ENCODE data around the gene SLC25A28.
A peak's percentile ranks its signal among the peaks of the same experiment; 100 is the strongest.
"Not testable (repeated sequence)": the region's sequence is repeated elsewhere in the genome, so short reads cannot be mapped to it uniquely, and the experiment has no call there.

Gene SLC25A28

DNA sequence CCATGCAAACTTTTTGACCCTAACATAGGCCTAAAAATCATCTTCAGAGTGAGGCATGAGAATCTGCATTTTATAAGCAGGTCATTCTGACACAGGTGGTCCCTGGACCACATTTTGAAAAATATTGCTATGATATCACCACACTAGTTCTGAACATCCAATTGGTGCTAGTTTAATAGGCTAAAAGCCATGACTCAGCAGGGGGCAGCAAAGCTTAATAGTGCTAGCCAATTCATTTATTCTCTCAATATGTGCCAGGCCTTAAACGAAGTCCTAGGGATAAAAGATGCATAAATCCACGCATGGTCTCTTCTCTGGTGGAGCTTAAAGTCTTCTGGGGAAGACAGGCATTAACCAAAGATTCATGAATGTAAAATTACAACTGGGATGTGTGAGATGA is 10.2 kb upstream of the SLC25A28 start:
- TF ChIP-seq, protein P1, sequence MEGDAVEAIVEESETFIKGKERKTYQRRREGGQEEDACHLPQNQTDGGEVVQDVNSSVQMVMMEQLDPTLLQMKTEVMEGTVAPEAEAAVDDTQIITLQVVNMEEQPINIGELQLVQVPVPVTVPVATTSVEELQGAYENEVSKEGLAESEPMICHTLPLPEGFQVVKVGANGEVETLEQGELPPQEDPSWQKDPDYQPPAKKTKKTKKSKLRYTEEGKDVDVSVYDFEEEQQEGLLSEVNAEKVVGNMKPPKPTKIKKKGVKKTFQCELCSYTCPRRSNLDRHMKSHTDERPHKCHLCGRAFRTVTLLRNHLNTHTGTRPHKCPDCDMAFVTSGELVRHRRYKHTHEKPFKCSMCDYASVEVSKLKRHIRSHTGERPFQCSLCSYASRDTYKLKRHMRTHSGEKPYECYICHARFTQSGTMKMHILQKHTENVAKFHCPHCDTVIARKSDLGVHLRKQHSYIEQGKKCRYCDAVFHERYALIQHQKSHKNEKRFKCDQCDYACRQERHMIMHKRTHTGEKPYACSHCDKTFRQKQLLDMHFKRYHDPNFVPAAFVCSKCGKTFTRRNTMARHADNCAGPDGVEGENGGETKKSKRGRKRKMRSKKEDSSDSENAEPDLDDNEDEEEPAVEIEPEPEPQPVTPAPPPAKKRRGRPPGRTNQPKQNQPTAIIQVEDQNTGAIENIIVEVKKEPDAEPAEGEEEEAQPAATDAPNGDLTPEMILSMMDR (IDR thresholded peaks at IDR 0.05; ENCODE audit: insufficient read depth, low read length, poor library complexity, severe bottlenecking): peak; percentile 45
- no peaks in the 10 kb centered on the region for H3K36me3 ChIP-seq (ENCODE audit: control insufficient read depth, insufficient read depth, low read length)
- no peaks in the 10 kb centered on the region for H3K27me3 ChIP-seq (replicated peaks; ENCODE audit: control insufficient read depth, insufficient read depth, low read length)
- no peak overlapping the region for H3K4me3 ChIP-seq (replicated peaks; ENCODE audit: low read depth, low read length)
- DNase-seq (ENCODE audit: extremely low read depth, insufficient read length): no peak

DNA sequence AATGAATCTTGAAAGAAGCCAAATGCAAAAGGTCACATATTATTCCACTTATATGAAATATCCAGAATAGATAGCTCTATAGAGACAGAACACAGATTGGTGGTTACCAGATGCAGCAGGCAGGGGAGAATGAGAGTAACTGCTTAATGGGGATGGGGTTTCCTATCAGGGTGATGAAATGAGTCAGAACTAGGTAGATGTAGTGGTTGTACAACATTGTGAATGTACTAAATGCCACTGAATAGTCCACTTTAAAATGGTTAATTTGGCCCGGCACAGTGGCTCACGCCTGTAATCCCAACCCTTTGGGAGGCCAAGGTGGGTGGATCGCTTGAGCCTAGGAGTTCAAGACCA is 9.4 kb upstream of the SLC25A28 start:
- TF ChIP-seq, protein P1 (IDR thresholded peaks at IDR 0.05; ENCODE audit: insufficient read depth, low read length, poor library complexity, severe bottlenecking): no peak
- no peak for DNase-seq (ENCODE audit: extremely low read depth, insufficient read length)
- H3K36me3 ChIP-seq (ENCODE audit: control insufficient read depth, insufficient read depth, low read length): no peaks in the 10 kb centered on the region
- H3K4me3 ChIP-seq (replicated peaks; ENCODE audit: low read depth, low read length): no peak overlapping the region
- H3K27me3 ChIP-seq (replicated peaks; ENCODE audit: control insufficient read depth, insufficient read depth, low read length): no peaks in the 10 kb centered on the region

DNA sequence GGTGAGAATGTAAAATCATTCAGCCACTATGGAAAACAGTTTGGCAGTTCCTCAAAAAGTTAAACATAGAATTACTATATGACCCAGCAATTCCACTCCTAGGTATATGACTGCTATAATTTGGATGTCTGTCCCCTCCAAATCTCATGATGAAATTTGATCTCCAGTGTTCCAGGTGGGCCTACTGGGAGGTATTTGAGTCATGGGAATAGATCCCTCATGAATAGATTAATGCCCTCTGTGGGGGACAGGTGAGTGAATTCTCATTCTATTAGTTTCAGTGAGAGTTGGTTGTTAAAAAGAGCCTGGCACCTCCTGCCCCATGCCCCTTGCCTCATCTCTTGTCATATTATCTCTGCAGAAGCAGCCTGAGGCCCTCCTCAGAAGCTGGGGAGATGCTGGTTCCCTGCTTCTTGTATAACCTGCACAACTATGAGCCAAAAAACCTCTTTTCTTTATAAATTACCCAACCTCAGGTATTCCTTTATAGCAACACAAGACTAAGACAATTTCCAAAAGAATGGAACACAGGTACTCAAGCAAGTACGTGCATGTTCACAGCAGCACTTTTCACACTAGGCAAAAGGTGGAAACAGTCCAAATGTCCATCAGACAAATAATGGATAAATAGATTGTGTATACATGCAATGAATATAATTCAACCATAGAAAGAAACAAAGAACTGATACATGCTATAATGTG is 8.8 kb upstream of the SLC25A28 start:
- Histone ChIP-seq H3K27me3 (replicated peaks; ENCODE audit: control insufficient read depth, insufficient read depth, low read length) (no peaks in the 10 kb centered on the region), H3K36me3 (ENCODE audit: control insufficient read depth, insufficient read depth, low read length) (no peaks in the 10 kb centered on the region), H3K4me3 (replicated peaks; ENCODE audit: low read depth, low read length) (no peak overlapping the region)
- no peak for DNase-seq (ENCODE audit: extremely low read depth, insufficient read length)
- TF ChIP-seq, protein P1 (IDR thresholded peaks at IDR 0.05; ENCODE audit: insufficient read depth, low read length, poor library complexity, severe bottlenecking): no peak

DNA sequence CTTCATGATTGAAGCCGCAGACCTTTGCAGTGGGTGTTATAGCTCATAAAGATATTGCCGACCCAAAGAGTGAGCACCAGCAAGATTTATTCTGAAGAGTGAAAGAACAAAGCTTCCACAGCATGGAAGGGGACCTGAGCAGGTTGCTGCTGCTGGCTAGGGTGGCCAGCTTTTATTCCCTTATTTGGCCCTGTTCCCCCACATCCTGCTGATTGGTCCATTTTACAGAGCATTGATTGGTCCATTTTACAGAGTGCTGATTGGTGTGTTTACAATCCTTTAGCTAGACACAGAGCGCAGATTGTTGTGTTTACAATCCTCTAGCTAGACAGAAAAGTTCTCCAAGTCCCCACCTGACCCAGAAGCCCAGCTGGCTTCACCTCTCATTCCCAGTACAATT is 4.9 kb upstream of the SLC25A28 start:
- DNase-seq (ENCODE audit: extremely low read depth, insufficient read length); H3K27me3 ChIP-seq (replicated peaks; ENCODE audit: control insufficient read depth, insufficient read depth, low read length); H3K36me3 ChIP-seq (ENCODE audit: control insufficient read depth, insufficient read depth, low read length); H3K4me3 ChIP-seq (replicated peaks; ENCODE audit: low read depth, low read length): not testable (repeated sequence)

DNA sequence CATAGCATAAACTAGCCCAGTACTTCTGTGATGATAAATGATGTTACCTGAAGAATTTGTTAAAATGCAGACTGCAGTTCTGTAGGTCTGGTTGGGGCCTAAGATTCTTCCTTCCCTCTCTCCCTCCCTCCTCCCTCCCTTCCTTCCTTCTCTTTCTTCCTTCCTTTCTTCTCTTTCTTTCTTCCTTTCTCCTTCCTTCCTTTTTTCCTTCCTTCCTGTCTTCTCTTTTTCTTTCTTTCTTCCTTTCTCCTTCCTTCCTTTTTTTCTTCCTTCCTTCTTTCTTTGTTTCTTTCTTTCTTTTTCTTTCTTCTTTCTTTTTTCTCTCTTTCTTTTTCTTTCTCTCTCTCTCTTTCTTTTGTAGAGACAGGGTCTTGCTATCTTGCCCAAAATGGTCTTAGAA is 3.7 kb upstream of the SLC25A28 start:
- Histone ChIP-seq H3K36me3 (ENCODE audit: control insufficient read depth, insufficient read depth, low read length) (no peaks in the 10 kb centered on the region), H3K27me3 (replicated peaks; ENCODE audit: control insufficient read depth, insufficient read depth, low read length) (no peaks in the 10 kb centered on the region), H3K4me3 (replicated peaks; ENCODE audit: low read depth, low read length) (no peak overlapping the region)
- TF ChIP-seq, protein P1 (IDR thresholded peaks at IDR 0.05; ENCODE audit: insufficient read depth, low read length, poor library complexity, severe bottlenecking): no peak
- no peak for DNase-seq (ENCODE audit: extremely low read depth, insufficient read length)

DNA sequence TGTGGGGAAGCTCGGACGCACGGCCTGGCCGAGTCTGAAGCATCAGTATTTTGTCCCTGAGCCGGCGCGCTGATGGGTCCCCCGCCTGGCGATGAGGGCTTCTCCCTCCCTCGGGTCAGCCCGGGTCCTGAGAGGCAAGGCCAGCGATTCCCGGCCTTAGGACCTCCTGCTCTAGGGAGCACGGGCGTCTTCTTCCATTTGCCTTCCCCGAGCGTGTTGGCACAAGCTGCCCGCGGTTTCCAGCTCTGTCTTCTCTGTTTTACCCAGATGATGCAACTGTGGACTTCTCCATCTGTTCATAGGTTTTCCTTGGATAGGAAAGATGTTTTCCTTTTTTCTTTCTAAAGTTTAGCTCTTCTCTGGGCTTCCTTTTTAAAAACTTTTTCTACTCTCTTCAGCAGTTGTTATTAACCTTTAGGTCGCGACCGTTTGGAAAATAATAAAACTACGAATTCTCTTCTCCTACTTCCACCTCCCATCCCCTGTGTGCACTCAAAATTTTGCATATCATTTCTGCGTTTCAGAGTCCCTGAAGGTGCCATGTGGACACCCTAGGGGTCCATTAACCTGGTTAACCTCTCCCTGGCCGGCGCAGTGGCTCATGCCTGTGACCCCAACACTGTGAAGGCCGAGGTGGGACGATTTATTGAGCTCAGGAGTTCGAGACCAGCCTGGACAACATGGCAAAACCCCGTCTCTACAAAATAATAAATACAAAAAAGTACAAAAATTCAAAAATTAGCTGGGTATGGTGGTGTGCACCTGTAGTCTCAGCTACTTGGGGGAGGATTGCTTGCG is 1.4 kb upstream of the SLC25A28 start:
- no peaks in the 10 kb centered on the region for H3K36me3 ChIP-seq (ENCODE audit: control insufficient read depth, insufficient read depth, low read length)
- DNase-seq (ENCODE audit: extremely low read depth, insufficient read length): no peak
- H3K27me3 ChIP-seq (replicated peaks; ENCODE audit: control insufficient read depth, insufficient read depth, low read length): no peaks in the 10 kb centered on the region
- TF ChIP-seq, protein P1 (IDR thresholded peaks at IDR 0.05; ENCODE audit: insufficient read depth, low read length, poor library complexity, severe bottlenecking): no peak
- H3K4me3 ChIP-seq (replicated peaks; ENCODE audit: low read depth, low read length): peak overlapping the region; percentile 81
